Stimulated activated memory B cell treated with anti-CD40 and anti-IgM and Interleukin-4, amounts not matched to agents 10 μg/mL and 1 μg/mL and 100 μg/mL, for 72 hours (primary cell): ENCODE measurements around the gene OR2H2.

Experiments
- ATAC-seq: fragments of 150-1000 bp; cut with Tn5 transposase; 2 replicates; pipeline ENCODE4 v1.10.0; 2021
- H3K27ac Mint-ChIP-seq: one replicate; pipeline ENCODE4 v1.8.0; 2022; ENCODE audit warnings: mild to moderate bottlenecking, mixed read lengths
- H3K27me3 Mint-ChIP-seq: one replicate; pipeline ENCODE4 v1.8.0; 2022; ENCODE audit warnings: mixed read lengths
- H3K36me3 Mint-ChIP-seq: one replicate; pipeline ENCODE4 v1.8.0; 2022; ENCODE audit warnings: mixed read lengths
- H3K4me1 Mint-ChIP-seq: one replicate; pipeline ENCODE4 v1.8.0; 2022; ENCODE audit warnings: mixed read lengths
- H3K4me3 Mint-ChIP-seq: one replicate; pipeline ENCODE4 v1.8.0; 2022; ENCODE audit warnings: mild to moderate bottlenecking, moderate library complexity, mixed read lengths
- H3K9me3 Mint-ChIP-seq: one replicate; pipeline ENCODE4 v1.8.0; 2022; ENCODE audit warnings: mixed read lengths

OR2H2 gene

DNA sequence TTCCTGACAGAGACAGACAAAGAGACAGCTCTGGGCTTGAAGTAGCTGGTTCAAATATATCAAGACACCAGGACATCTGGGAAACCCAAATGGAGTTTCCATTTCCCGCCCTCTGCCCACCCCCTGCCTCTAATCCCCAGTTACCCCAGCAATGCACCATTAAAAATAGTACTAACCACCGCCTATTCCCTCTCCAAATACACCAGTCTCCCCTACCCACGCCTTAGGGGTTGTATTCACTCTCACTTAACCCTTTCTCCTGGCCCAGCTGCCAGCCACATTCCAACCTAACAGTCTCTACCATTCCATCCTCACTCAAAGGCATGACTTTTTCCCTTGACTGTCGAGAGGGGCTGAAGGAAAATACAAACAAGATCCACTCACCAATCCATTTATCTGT lies 25.6 kb downstream of the OR2H2 start:
- Mint-ChIP-seq H3K27me3 (no peaks in the 10 kb centered on the region), H3K36me3 (peaks cover 72% of the 10 kb centered on the region)

GRCh38 chr6:29611426-29611825 lies 26.5 kb downstream of the OR2H2 start:
- H3K4me3 Mint-ChIP-seq = no peak overlapping the region
- H3K27ac Mint-ChIP-seq = no peak overlapping the region
- H3K27me3 Mint-ChIP-seq = no peaks in the 10 kb centered on the region
- H3K9me3 Mint-ChIP-seq = no peaks in the 10 kb centered on the region
- no peaks in the 10 kb centered on the region for H3K4me1 Mint-ChIP-seq
- no peak for ATAC-seq
- H3K36me3 Mint-ChIP-seq = peaks cover 63% of the 10 kb centered on the region

More for the DNA sequence above, 25.6 kb downstream of the OR2H2 start:
- Mint-ChIP-seq H3K4me1 (no peaks in the 10 kb centered on the region), H3K4me3 (no peak overlapping the region), H3K9me3 (no peaks in the 10 kb centered on the region), H3K27ac (no peak overlapping the region)
- ATAC-seq = no peak

DNA sequence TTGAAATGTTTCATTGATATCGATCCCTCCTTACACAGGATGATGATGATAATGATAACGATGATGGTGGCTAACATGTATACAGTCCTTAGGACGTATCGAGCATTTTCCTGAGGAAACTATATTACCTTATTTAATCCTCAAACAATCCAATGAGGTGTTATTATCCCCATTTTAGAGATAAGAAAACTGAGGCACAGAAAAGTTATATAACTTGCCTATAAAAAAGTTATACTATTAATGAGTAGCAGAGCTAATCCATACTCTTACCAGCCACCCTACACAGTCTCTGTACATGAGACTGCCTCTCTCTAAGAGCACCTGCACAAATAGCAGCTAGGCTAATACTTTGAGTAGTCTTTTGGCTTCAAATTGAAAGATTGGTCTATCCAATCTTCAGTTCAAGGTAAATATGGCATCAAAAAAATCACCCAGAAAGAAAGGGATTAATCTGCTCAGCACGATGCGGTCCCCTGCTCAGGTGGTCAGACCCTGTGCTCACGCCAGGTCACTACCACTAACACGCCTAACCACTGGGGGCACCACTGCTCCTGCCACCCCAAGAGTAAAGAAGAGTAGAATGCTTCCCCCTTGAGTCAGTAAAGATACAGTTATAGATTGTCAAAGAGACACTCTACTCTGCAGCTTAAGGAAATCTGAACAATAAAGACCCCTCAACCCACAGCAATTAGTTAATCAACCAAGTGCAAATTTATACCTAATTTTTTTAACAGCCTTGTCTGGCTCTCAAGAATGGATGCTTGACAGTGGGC lies 33.0 kb downstream of the OR2H2 start:
- Mint-ChIP-seq H3K27ac (no peak overlapping the region), H3K9me3 (no peaks in the 10 kb centered on the region), H3K27me3 (no peaks in the 10 kb centered on the region), H3K36me3 (peaks cover 43% of the 10 kb centered on the region), H3K4me3 (no peak overlapping the region), H3K4me1 (no peaks in the 10 kb centered on the region)
- no peak for ATAC-seq

- no peak for ATAC-seq
- H3K27me3 Mint-ChIP-seq = no peaks in the 10 kb centered on the region
- no peak overlapping the region for H3K27ac Mint-ChIP-seq
- no peaks in the 10 kb centered on the region for H3K4me1 Mint-ChIP-seq
- H3K9me3 Mint-ChIP-seq = no peaks in the 10 kb centered on the region
- H3K36me3 Mint-ChIP-seq = peaks cover 43% of the 10 kb centered on the region
- no peak overlapping the region for H3K4me3 Mint-ChIP-seq
Measured at GRCh38 chr6:29619578-29620160, 34.7 kb downstream of the OR2H2 start.

GRCh38 chr6:29620630-29621029 lies 35.7 kb downstream of the OR2H2 start:
- no peaks in the 10 kb centered on the region for H3K27me3 Mint-ChIP-seq
- no peak overlapping the region for H3K4me3 Mint-ChIP-seq
- ATAC-seq = no peak
- H3K9me3 Mint-ChIP-seq = no peaks in the 10 kb centered on the region
- no peak overlapping the region for H3K27ac Mint-ChIP-seq
- no peaks in the 10 kb centered on the region for H3K4me1 Mint-ChIP-seq
- peaks cover 43% of the 10 kb centered on the region for H3K36me3 Mint-ChIP-seq

GRCh38 chr6:29624520-29624961 lies 39.6 kb downstream of the OR2H2 start:
- Mint-ChIP-seq H3K27me3 (no peaks in the 10 kb centered on the region), H3K4me1 (peaks cover 15% of the 10 kb centered on the region), H3K4me3 (no peak overlapping the region), H3K36me3 (peaks cover 38% of the 10 kb centered on the region), H3K27ac (peak overlapping the region; percentile 0), H3K9me3 (no peaks in the 10 kb centered on the region)
- no peak for ATAC-seq

- H3K27ac Mint-ChIP-seq = peak overlapping the region; percentile 0
Measured at GRCh38 chr6:29625337-29625930, 40.5 kb downstream of the OR2H2 start.

DNA sequence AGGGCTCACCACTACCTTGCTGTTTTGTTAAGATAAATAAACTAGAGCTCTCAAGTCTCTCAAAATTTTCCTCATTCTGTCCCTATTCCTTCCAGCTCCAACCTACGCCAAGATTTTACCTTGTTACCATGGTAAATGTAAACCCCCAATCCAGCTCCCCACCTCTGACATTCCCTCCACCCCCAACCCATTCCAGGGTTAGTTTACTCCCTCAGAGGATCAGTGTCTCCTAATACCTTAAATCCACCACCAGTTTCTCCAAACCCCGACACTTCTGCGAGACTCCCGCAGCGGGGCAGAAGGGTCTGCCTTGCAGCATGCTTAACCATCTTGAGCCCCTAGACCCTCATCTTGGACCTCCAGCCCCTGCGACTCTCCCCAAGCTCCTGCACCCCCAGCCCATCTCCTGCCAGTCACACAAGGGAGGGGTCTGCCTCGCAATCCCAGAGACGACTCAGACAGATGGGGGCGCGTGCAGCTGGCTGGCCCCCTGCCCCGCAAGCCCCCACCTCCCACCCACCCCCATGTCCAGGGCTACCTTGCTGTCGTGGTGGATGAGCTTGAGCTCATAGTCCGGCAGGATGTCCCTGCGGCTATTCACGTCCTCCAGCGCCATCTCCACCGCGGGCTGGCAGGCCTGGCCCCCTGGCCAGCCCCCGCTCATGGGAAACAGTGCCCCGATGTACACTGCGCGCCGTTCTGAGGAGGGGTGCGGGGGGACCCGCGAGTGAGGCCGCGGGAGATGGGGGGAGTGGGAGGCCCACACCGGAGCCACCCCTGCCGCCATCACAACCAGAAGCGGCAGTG lies 42.2 kb downstream of the OR2H2 start:
- H3K27ac Mint-ChIP-seq = peak overlapping the region; percentile 61
- peaks cover 38% of the 10 kb centered on the region for H3K4me1 Mint-ChIP-seq
- H3K36me3 Mint-ChIP-seq = peaks cover 18% of the 10 kb centered on the region
- no peaks in the 10 kb centered on the region for H3K9me3 Mint-ChIP-seq
- ATAC-seq = peak; percentile 1
- no peaks in the 10 kb centered on the region for H3K27me3 Mint-ChIP-seq
- peak overlapping the region; percentile 91 for H3K4me3 Mint-ChIP-seq

More at GRCh38 chr6:29625337-29625930, 40.5 kb downstream of the OR2H2 start:
- Mint-ChIP-seq H3K27me3 (no peaks in the 10 kb centered on the region), H3K4me1 (peaks cover 24% of the 10 kb centered on the region), H3K9me3 (no peaks in the 10 kb centered on the region), H3K36me3 (peaks cover 31% of the 10 kb centered on the region), H3K4me3 (no peak overlapping the region)
- ATAC-seq = no peak

- peaks cover 13% of the 10 kb centered on the region for H3K36me3 Mint-ChIP-seq
- H3K9me3 Mint-ChIP-seq = no peaks in the 10 kb centered on the region
- H3K27ac Mint-ChIP-seq = peak overlapping the region; percentile 61
- H3K27me3 Mint-ChIP-seq = no peaks in the 10 kb centered on the region
- ATAC-seq = no peak
- H3K4me1 Mint-ChIP-seq = peaks cover 40% of the 10 kb centered on the region
- peak overlapping the region; percentile 91 for H3K4me3 Mint-ChIP-seq
Measured at GRCh38 chr6:29627755-29628418, 43.0 kb downstream of the OR2H2 start.

DNA sequence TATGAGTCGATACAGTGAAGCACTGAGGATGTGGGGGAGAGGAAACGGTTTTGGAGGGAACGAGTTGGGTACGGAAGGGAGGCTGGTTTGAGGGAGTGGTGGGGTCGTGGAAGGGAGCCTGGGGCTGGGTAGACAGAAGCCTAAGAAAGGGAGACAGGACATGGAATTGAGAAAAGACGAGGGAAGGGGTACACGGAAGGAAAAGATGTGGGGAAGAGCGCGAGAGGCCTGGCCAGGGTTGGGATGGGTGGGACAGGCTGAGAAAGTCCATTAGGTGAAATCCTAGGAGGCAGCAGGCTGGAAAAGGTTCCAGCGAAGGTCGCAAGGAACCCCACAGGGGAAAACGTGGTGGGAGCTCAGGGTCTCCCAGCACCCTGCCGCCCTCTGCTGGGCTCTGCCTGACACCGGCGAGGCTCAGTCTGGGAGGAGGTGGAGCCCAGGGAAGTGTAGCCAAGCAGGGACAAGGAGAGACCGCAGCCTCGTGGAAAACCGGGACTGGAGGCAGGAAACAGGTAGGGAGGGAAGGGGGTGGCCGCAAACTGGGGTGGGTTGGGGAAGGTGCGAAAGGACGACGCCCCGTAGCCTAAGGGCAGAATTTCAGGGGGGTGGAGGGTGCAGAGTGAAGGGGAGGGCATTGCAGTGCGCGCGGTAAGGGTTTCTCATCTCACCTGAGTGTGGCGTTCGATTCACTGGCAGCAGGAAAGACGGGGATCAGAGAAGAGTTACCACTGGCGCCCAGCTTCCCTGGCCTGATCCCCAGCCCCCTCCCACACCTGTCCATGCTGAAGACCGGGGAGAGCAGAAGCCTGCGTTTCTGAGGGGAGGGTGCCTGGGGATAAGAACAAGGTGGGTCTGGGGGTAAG lies 43.7 kb downstream of the OR2H2 start:
- Mint-ChIP-seq H3K36me3 (peaks cover 8% of the 10 kb centered on the region), H3K27ac (peak overlapping the region; percentile 61), H3K4me1 (peaks cover 47% of the 10 kb centered on the region), H3K27me3 (no peaks in the 10 kb centered on the region), H3K4me3 (peak overlapping the region; percentile 91), H3K9me3 (no peaks in the 10 kb centered on the region)
- ATAC-seq = peak; percentile 61

DNA sequence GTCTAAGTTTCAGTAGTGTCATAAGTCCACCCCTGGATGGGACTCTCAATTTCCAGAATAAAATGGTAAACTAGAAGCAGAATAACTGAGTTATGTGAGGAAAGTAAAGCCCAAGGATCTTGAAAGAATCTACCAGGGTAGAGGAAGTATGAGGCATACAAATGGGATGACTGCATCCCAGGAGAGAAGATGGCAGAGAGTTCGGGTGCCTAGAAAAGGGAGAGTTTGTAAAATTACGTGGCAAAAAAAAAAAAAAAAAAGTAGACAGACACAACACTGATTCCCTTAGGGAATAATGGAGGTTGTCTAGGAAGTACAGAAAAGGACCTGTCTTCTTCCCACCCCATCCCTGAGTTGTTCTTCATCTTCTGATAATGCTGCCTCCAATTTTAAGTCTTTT lies 44.6 kb downstream of the OR2H2 start:
- no peak overlapping the region for H3K4me3 Mint-ChIP-seq
- H3K27ac Mint-ChIP-seq = no peak overlapping the region
- H3K36me3 Mint-ChIP-seq = no peaks in the 10 kb centered on the region
- H3K4me1 Mint-ChIP-seq = peaks cover 56% of the 10 kb centered on the region
- no peak for ATAC-seq
- H3K27me3 Mint-ChIP-seq = no peaks in the 10 kb centered on the region
- H3K9me3 Mint-ChIP-seq = no peaks in the 10 kb centered on the region

GRCh38 chr6:29630315-29630714 lies 45.4 kb downstream of the OR2H2 start:
- Mint-ChIP-seq H3K27ac (no peak overlapping the region), H3K4me3 (no peak overlapping the region), H3K4me1 (peaks cover 56% of the 10 kb centered on the region), H3K27me3 (no peaks in the 10 kb centered on the region), H3K36me3 (no peaks in the 10 kb centered on the region), H3K9me3 (no peaks in the 10 kb centered on the region)
- no peak for ATAC-seq

- H3K4me1 Mint-ChIP-seq = peaks cover 65% of the 10 kb centered on the region
- ATAC-seq = no peak
- H3K4me3 Mint-ChIP-seq = peak overlapping the region; percentile 82
- no peaks in the 10 kb centered on the region for H3K9me3 Mint-ChIP-seq
- no peaks in the 10 kb centered on the region for H3K27me3 Mint-ChIP-seq
- H3K36me3 Mint-ChIP-seq = no peaks in the 10 kb centered on the region
- peak overlapping the region; percentile 56 for H3K27ac Mint-ChIP-seq
Measured at GRCh38 chr6:29631209-29631810, 46.4 kb downstream of the OR2H2 start.
